Measurements from ENCODE around the gene ARFGAP2.

GRCh38 chr11:47132490-47132889 lies 44.2 kb downstream of the ARFGAP2 start:
- TF ChIP-seq CTCF (IDR thresholded peaks at IDR 0.05; ENCODE audit: low read depth, low read length) = no peak
- TF ChIP-seq POLR2A (IDR thresholded peaks at IDR 0.05; ENCODE audit: extremely low read depth, insufficient read length) = no peak
- TF ChIP-seq MAX (IDR thresholded peaks at IDR 0.05; ENCODE audit: low read depth, low read length) = no peak
